Panc1 (cell line): ENCODE data around the gene YPEL3. TPM values are rescaled to one million over a fixed set of nuclear protein-coding genes. Genes with fewer than 3 reads are reported as not detected.

Experiments used
- ATAC-seq: fragments of 200-7000 bp; cut with Tn5 transposase; 2 replicates; pipeline ENCODE4 v1.9.1; 2020; ENCODE audit warnings: mild to moderate bottlenecking, moderate library complexity
- BruUV-seq: library from RNA; stranded (reverse); fragments of 400-500 nt; replicated peaks from 2 replicates; lab custom pipeline; 2021; lab: Mats Ljungman, UMichigan
- CTCF ChIA-PET: fragments of 300-600 bp; sonication (Branson Sonifier 250); formaldehyde crosslinking; loops from one replicate; lab custom pipeline; 2022; ENCODE audit warnings: antibody characterized with exemption; lab: Charles Lee
- POLR2A ChIA-PET: fragments of 300-600 bp; sonication (Branson Sonifier 250); formaldehyde crosslinking; loops from one replicate; lab custom pipeline; 2022; ENCODE audit warnings: antibody characterized with exemption; lab: Charles Lee
- DNase-seq: peaks from one replicate; pipeline ENCODE4 v3.0.0-alpha.2; 2010; ENCODE audit warnings: low read depth, low spot score
- H3K27ac ChIP-seq: 2 replicates; pipeline ENCODE4 v1.5.1; 2011; ENCODE audit warnings: mild to moderate bottlenecking, low read length, inconsistent platforms
- H3K27me3 ChIP-seq: fragments of 200-500 bp; sonication (Bioruptor generic); 2 replicates; pipeline ENCODE4 v1.6.0; 2014; ENCODE audit warnings: low read length, inconsistent platforms; ENCODE audit not compliant: control insufficient read depth, insufficient read depth
- H3K36me3 ChIP-seq: fragments of 200-500 bp; sonication (Bioruptor generic); 2 replicates; pipeline ENCODE4 v1.5.1; 2014; ENCODE audit warnings: inconsistent platforms, mild to moderate bottlenecking, low read length, moderate library complexity; ENCODE audit not compliant: control insufficient read depth, insufficient read depth
- H3K4me1 ChIP-seq: 2 replicates; pipeline ENCODE4 v1.5.1; 2011; ENCODE audit warnings: inconsistent platforms, mild to moderate bottlenecking, low read length, moderate library complexity; ENCODE audit not compliant: control insufficient read depth, insufficient read depth
- H3K4me3 ChIP-seq, 2 experiments: 2 replicates each; pipeline ENCODE4 v1.5.1; 2011 to 2012; ENCODE audit warnings: low read depth in 2 of 2, low read length in 2 of 2, mild to moderate bottlenecking in 2 of 2, inconsistent platforms in 1 of 2, moderate library complexity in 1 of 2
- H3K9me3 ChIP-seq: fragments of 200-500 bp; sonication (Bioruptor generic); 2 replicates; pipeline ENCODE4 v1.5.1; 2014; ENCODE audit warnings: low read depth, mild to moderate bottlenecking, inconsistent platforms, low read length, moderate library complexity; ENCODE audit not compliant: control insufficient read depth, insufficient read depth
- CTCF ChIP-seq: fragments of 450-650 bp; IDR thresholded peaks from 2 replicates; pipeline ENCODE4 v1.5.1; 2017; ENCODE audit warnings: mild to moderate bottlenecking
- POLR2AphosphoS5 ChIP-seq: IDR thresholded peaks from 2 replicates; pipeline ENCODE4 v1.6.1; 2012; ENCODE audit warnings: mild to moderate bottlenecking, low read depth, low read length, moderate library complexity
- REST ChIP-seq, 2 experiments: IDR thresholded peaks; 2 replicates each; pipeline ENCODE4 v1.6.1; 2011 to 2012; ENCODE audit warnings: low read depth in 2 of 2, control low read depth in 1 of 2, low read length in 1 of 2, mild to moderate bottlenecking in 1 of 2, moderate library complexity in 1 of 2; ENCODE audit not compliant: insufficient read depth in 1 of 2
- SIN3A ChIP-seq: IDR thresholded peaks from 2 replicates; pipeline ENCODE4 v1.6.1; 2012; ENCODE audit warnings: low read depth, mild to moderate bottlenecking, low read length, moderate library complexity, borderline replicate concordance; ENCODE audit not compliant: insufficient read depth
- TCF7L2 ChIP-seq: IDR thresholded peaks from 2 replicates; pipeline ENCODE4 v1.6.1; 2011; ENCODE audit warnings: mild to moderate bottlenecking, low read depth, low read length, inconsistent platforms
- in situ Hi-C: cut with HindIII; loops from 2 replicates; pipeline ENCODE4 v1.10.0; 2016; ENCODE audit warnings: low sequenced_read_pairs, low pct_unique_long_range_greater_than_20kb
- intact Hi-C: fragments of 100-400 bp; cut with micrococcal nuclease; formaldehyde crosslinking; loops from one replicate; pipeline ENCODE4 v1.10.0; 2022; ENCODE audit not compliant: unreplicated experiment
- total RNA-seq: library from RNA; stranded (reverse); gene quantifications from one replicate; pipeline ENCODE4 v1.2.1, GENCODE V29; 2021; ENCODE audit not compliant: unreplicated experiment

YPEL3 gene
- total RNA-seq, 1 experiment from 2014 or later = 0.69 TPM

- ChIA-PET POLR2A (no interaction called here), CTCF (no interaction called here)
- ATAC-seq = no peak
- H3K4me3 ChIP-seq = peak overlapping the region in 1 of 2 experiments; percentile 19; a peak in 1 of 4 replicates
- no peak overlapping the region for H3K27ac ChIP-seq
- peaks cover 14% of the 10 kb centered on the region for H3K4me1 ChIP-seq
- DNase-seq = no peak
- in situ Hi-C loops = no loop called here
- no TSS peak for BruUV-seq
- H3K9me3 ChIP-seq = peaks cover 19% of the 10 kb centered on the region; the same call in 1 of the 2 replicates
- H3K36me3 ChIP-seq = no peaks in the 10 kb centered on the region
- intact Hi-C loops = no loop called here
- TF ChIP-seq TCF7L2 (no peak), REST (IDR thresholded peaks at IDR 0.05; ENCODE audit: insufficient read depth in 1 of 2, low read depth in 2 of 2, low read length in 1 of 2) (no peak), SIN3A (no peak), POLR2AphosphoS5 (no peak), CTCF (no peak)
- H3K27me3 ChIP-seq = no peaks in the 10 kb centered on the region
These were observed 591 bp downstream of the YPEL3 start for GRCh38 chr16:30095166-30096078.

GRCh38 chr16:30094541-30095165, 1.4 kb downstream of the YPEL3 start:
- H3K9me3 ChIP-seq = peaks cover 19% of the 10 kb centered on the region; the same call in 1 of the 2 replicates
- H3K4me3 ChIP-seq = no peak overlapping the region
- ATAC-seq = no peak
- BruUV-seq = no TSS peak
- TF ChIP-seq POLR2AphosphoS5 (no peak), REST (IDR thresholded peaks at IDR 0.05; ENCODE audit: insufficient read depth in 1 of 2, low read depth in 2 of 2, low read length in 1 of 2) (no peak), SIN3A (no peak), TCF7L2 (no peak), CTCF (no peak)
- ChIA-PET CTCF (no interaction called here), POLR2A (no interaction called here)
- in situ Hi-C loops (no loop called here), intact Hi-C loops (no loop called here)
- H3K27ac ChIP-seq = no peak overlapping the region
- no peaks in the 10 kb centered on the region for H3K36me3 ChIP-seq
- peaks cover 18% of the 10 kb centered on the region for H3K4me1 ChIP-seq
- no peaks in the 10 kb centered on the region for H3K27me3 ChIP-seq
- no peak for DNase-seq
